ENCODE data around the gene USP13.

DNA sequence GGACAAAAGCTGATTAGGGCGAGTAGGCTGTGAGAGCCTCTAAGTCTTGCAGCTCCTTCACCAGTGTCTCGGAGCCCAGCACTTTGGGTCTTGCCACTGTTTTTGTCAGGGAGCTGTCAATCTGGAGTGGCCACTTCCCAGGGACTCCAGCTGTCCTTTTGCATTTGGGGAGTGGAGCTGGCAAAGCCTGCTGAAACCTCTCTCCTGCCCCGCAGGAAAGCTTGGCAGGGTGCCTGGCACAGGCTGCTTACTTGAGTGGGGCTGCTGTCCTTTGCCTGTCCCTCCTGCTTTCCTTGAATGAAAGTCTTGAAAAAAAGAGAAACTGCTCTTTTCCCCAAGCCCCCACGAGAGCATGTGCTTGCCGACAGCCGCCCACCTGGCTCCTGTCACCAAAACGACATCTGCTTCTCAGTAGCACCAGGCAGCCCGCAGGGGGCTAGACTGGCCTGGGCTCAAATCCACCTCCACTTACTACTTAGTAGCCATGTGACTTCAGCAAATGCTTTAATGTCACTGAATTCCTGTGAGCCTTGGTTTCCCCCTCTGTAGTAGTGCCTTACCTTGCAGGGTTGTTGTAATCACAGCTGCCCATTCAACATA is 13.7 kb downstream of the USP13 start:
- TF ChIP-seq, protein P1, sequence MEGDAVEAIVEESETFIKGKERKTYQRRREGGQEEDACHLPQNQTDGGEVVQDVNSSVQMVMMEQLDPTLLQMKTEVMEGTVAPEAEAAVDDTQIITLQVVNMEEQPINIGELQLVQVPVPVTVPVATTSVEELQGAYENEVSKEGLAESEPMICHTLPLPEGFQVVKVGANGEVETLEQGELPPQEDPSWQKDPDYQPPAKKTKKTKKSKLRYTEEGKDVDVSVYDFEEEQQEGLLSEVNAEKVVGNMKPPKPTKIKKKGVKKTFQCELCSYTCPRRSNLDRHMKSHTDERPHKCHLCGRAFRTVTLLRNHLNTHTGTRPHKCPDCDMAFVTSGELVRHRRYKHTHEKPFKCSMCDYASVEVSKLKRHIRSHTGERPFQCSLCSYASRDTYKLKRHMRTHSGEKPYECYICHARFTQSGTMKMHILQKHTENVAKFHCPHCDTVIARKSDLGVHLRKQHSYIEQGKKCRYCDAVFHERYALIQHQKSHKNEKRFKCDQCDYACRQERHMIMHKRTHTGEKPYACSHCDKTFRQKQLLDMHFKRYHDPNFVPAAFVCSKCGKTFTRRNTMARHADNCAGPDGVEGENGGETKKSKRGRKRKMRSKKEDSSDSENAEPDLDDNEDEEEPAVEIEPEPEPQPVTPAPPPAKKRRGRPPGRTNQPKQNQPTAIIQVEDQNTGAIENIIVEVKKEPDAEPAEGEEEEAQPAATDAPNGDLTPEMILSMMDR (conservative IDR thresholded peaks at IDR 0.05; ENCODE audit: low read depth, low read length), result no peak
- TF ChIP-seq EZH2 (IDR thresholded peaks at IDR 0.05; ENCODE audit: low read length, unreplicated experiment) (no peak), EZH2phosphoT487 (IDR thresholded peaks at IDR 0.05; ENCODE audit: borderline replicate concordance, low read length) (no peak)

Data from PC-3 (cell line).